Inferior parietal cortex (tissue), 1 donor: ENCODE results near the gene C18orf54.
"Not testable (repeated sequence)": the region's sequence is repeated elsewhere in the genome, so short reads cannot be mapped to it uniquely, and the experiment has no call there.

ENCODE experiments used
- DNase-seq: peaks from one replicate; pipeline ENCODE4 v3.0.0-alpha.2; 2016; ENCODE audit errors: extremely low spot score

Gene C18orf54

DNA sequence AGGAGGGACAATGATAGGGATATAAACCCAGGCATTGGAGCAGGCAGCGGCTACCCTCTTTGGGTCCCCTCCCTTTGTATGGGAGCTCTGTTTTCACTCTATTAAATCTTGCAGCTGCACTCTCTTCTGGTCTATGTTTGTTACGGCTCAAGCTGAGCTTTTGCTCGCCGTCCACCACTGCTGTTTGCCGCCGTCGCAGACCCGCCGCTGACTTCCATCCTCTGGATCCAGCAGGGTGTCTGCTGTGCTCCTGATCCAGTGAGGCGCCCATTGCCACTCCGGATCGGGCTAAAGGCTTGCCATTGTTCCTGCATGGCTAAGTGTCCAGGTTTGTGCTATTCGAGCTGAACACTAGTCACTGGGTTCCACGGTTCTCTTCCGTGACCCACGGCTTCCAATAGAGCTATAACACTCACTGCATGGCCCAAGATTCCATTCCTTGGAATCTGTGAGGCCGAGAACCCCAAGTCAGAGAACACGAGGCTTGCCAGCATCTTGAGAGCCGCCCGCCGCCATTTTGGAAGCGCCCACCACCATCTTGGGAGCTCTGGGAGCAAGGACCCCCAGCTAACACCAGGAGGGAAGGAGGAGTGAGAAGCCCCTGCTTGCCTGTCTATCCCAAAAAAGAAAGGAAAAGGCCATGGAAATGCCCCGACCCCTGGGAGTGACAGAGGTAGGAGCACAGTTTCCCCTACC, 29.2 kb downstream of the C18orf54 start:
- not testable (repeated sequence) for DNase-seq

DNA sequence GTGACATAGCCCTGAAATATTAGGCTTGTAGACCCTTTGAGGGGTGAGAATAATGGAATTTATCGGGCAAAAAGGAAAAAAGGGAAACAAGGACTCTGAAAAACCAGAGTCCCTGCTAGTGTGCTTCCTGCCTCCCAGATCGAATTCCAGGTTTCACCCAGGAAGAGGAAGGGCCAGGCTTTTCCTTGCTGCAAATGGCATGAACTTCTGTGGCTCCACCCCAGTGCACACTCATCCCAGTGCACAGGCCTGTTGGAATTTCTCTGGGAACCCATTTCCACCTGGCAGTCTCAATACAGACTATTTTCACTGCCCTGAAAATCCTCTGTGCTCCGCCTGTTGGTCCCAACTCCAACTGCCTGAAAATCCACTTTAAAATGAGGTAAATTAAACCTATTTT, 29.9 kb downstream of the C18orf54 start:
- no peak for DNase-seq

DNA sequence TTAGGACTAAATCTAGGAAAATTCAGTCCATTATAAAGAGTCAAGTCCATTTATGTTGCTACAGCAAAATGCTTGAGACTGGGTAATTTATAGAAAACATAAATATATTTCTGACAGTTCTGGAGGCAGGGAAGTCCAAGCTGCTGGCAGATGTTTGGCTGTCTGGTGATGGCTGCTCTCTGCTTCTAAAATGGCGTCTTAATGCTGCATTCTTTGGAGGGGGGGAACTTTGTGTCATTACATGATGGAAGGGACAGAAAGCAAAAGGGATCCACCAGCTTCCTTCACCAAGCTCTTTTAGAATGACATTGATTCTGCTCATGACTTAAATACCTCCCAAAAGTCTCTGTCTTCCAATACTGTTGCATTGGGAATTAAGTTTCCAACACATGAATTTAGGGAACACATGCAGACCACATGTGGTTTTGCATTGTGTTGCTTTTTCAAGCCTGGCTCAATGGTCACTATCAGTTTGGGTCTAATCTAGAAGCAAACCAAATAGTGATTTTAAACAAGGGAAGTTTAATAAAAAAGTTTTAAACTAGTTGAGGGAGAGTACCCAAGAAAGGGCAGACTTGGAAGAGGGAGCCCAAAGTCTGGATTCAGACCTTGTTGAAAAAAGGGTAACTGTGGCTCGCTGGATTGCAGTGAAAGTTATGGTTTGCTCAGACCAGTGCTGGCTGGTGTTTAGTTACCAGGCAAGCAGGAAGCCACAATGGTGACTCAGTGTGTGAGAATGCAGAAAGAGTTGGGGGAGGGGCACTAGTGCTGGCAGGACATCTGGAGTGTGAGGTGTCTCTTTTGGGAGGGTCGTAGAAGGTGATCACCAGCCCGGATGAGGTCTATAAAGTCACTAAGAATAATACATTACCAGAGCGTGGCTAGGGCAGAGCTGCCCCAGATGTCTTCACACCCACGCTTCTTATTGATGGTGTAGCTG, 30.8 kb downstream of the C18orf54 start:
- no peak for DNase-seq

DNA sequence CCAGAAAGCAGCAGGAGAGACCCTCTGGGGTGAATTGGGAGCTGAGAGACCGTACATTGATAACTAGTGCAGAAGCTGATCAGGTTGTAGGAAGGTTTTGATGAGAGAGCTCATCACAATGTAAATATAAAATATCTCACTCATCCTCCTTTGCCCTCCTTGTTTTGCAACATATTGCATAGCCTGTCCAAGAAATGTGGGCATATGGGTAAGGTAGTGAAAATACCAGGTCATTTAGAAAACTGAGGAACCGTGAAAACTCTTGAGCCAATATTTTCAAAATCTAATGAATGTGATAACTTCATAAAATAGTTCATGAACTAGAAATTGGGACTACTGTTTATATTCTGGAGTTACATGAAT, 31.4 kb downstream of the C18orf54 start:
- no peak for DNase-seq

DNA sequence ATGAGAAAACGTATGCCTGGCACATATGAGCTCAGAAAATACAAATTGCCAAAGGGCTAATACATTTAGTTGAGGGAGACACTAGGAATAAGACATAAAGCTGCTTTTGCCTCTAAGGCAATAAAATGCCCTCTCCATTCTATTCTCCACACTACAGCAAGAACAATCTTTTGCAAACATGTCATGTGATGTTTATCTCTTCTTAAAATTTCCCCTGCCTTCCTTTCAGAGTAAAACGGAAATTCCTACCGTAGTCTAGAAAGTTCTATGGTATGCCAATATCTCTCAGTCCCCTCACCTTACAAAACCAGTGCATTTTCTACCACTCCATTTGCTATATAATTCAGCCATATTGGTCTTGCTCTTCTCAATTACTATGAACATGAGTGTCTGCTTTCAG, 33.1 kb downstream of the C18orf54 start:
- DNase-seq: no peak

DNA sequence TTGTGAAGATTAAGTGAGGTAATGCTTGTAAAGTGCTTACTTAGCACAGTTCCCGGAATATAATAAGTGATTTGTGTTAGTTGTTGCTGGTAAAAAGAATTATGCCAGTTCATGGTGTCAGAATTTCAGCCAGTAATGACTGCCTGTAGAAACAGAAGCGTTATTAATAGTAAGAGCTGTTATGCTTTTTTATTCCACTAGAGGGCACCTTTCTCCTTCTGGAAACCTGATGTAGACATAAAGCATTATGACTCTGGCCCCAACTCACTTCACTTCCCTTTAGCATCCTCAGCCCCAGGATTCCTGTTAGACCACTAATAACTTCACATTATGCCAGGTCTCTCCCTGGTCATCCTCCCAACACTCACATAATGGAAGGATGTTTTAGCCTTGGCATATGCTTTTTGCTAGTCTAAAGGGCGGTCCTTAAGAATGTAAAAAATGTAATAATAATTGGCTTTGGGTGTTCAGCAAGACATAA, 34.9 kb downstream of the C18orf54 start:
- peak; percentile 85 for DNase-seq

DNA sequence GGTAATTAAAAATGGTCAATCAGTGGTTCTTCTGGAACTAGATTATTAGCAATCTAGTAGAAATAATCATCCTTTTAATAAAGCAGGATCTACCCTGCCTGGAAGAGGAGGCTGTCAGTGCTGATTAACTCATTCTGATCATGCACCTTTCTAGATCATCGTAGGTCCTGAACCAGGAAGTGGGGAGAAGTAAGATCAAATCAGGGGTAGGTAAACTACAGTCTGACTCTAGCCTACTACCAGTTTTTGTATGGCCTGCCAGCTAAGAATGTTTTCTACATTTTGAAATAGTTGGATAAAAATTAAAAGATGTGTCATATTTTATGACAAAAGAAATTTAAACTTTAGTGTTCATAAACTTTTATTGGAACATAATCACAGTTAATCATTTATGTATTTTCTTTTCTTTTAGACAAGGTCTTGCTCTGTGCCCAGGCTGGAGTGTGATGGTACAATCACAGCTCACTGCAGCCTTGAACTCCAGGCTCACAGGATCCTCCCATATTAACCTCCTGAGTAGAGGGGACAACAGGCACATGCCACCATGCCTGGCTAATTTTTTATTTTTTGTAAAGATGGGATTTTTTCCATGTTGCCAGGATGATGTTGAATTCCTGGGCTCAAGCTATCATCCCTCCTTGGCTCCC, 36.1 kb downstream of the C18orf54 start:
- DNase-seq: no peak

DNA sequence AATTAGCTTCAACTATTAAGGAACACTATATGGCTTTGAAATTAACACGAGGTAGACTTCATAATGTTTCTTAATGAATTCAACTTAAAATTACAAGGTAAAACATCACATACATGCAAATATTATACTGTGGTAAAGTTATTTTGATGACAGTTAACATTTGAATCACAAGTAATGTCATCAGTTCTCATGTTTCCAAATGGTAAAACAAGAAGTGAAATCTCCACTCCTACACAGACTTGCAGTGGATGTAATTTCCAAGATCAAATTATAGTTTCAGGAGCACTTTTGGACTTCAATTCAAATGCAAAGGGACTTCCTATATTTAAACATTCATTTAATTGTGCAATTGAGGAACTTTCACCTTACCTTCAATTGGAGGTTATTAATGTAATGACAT, 39.1 kb downstream of the C18orf54 start:
- no peak for DNase-seq

DNA sequence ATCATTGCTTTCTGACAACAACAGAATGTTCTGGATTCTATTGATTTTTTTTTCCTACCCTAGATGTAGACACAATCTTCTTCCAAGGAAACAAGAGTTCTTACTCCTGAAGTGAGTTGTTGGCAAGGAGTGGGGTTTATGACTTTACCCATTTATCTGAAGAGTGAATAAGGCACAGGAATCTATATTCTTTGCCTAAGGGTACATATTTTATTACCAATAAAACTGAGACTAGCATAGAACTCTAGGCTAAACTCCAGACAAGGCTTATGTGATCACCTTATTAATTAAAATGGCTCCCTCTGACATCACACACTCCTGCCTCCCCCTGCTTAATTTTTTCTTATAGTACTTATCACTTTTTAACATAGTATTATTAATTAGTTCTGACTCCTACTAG, 47.6 kb downstream of the C18orf54 start:
- DNase-seq: no peak

DNA sequence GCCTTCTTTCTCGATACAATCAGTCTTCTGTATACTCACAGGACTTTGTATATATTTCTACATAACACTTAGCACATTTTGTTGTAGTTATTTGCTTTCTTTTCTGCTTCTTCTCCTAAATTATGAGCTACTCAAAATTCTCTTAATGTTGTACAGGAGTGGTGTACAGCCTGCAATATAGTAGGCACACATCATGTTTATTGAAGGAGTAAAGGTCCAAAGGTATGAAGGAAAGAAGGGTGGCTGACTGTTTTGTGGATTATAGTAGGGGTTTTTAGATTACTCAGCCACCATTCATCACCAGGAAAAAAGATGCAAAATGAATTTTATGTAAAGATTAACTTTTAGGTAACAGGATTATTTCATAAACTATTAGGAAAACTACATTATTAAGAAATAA, 54.1 kb downstream of the C18orf54 start:
- no peak for DNase-seq

DNA sequence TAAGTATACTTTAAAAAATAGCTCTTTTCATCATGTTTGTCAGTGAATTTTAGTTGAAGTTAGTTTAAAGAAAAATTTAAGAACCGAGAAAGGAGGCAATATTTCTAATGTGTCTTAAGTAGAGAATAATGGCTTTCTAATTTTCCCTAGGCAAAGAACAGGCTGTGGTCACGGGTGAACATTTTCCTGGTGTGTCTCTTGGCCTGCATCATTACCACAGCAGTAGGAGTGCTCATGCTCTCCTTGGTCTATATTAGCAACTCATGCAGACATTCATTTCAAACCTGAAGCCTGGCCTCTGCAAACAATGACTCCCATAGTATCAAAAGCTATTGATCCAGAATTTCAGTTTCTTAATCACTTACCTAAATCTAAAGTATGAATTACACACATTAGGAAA, 57.4 kb downstream of the C18orf54 start:
- no peak for DNase-seq

DNA sequence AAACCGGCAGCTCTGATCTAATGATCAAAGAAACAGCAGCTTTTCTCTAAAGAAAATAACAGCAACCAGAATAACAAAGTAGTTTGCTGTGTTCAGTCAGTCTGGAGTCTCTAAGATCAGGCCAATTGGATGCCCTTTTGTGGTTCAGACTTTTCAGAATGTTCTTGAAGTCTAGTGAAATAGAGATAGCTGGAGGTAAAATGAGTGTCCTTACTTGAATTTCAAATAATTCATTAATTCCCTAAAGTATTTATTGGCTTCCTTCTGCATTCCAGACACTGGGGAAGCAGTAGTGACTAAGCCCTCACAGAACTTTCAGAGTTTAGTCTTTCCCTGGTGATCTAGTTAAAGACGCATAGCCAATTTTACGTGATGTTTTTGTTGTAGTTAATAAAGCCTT, 58.7 kb downstream of the C18orf54 start:
- no peak for DNase-seq

DNA sequence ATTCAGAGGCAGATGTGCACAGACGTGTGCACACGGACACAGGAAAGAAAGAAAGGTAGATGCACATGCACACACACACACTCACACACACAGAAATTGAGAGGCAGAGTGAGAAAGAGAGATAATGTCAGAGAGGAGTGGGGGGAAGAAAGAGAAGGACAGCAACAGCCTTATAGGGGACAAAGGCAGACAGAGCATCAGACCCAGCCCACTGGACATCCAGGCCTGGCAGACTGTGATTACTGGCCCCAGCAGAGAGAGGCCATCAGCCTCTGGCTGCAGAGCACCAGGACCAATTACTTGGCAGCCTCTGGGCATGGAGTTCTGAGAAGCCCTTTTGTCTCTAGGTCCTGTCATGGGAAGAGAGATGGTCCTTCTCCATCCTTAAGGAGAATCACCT, 66.1 kb downstream of the C18orf54 start:
- DNase-seq: no peak

DNA sequence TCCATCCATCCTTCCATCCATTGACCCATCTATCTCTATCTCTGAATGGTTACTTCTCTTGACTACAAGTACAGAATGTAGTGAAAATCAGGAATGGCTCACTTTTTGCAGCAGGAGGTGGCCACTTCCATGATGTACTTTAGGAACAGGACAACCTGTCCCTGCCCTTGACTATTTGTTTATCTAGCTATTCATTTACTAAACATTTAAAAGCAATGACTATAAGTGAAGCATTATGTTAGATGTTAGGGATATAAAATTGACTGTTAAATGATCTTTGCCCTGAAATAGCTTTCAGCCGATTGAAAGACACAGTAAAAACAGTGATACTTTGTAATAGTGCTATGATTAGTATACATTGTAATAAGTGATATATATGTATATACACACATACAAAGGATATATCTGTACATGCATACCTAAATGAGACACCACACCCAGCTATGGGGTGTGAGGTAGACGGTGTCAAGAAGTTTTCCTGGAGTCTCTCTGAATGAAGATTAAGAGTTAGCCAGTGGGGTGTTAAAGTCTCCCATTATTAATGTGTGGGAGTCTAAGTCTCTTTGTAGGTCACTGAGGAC, 68.5 kb downstream of the C18orf54 start:
- DNase-seq: no peak
